Parietal lobe (tissue), 1 donor: ENCODE data around the gene ROBO4. TPM values are rescaled to one million over a fixed set of nuclear protein-coding genes. Genes with fewer than 3 reads are reported as not detected.

Source experiments
- total RNA-seq: library from RNA; depleted of rRNA; stranded (reverse); fragments of >200 nt; gene quantifications from one replicate; pipeline ENCODE4 v1.2.3, GENCODE V29; 2014

ROBO4 gene
- 3.1 TPM for total RNA-seq

DNA sequence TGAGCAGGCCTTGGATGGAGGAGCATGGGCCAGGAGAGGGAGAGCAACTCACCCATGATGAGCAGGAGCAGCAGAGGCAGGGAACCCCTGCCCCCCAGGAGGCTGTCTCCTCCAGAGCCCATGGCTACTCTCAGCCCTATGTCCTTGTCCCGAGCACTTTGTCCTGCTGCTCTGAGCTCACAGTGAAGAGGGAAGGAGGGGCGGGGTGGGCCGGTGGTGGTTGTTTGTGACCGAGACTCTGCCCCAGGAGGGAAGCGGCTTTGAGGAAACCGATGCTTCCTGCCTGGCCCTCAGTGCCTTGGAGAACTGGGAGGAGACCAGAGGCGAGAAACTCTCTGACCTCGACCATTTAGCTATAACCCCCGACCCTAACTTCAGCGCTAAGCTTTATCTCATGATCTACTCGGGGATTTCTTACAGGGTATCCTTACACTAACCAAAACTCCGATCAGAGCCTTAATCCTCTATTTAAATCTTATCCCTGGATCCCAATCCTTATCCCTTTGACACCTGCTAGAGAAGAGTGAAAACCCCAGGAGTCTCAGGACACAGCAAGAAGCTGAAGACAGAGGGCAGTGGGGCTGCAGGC, at the start of gene ROBO4:
ROBO4 (minus strand) TSS at position 192 of the 589 bp plus-strand sequence; CDS start at position 122, 70 bp downstream.

DNA sequence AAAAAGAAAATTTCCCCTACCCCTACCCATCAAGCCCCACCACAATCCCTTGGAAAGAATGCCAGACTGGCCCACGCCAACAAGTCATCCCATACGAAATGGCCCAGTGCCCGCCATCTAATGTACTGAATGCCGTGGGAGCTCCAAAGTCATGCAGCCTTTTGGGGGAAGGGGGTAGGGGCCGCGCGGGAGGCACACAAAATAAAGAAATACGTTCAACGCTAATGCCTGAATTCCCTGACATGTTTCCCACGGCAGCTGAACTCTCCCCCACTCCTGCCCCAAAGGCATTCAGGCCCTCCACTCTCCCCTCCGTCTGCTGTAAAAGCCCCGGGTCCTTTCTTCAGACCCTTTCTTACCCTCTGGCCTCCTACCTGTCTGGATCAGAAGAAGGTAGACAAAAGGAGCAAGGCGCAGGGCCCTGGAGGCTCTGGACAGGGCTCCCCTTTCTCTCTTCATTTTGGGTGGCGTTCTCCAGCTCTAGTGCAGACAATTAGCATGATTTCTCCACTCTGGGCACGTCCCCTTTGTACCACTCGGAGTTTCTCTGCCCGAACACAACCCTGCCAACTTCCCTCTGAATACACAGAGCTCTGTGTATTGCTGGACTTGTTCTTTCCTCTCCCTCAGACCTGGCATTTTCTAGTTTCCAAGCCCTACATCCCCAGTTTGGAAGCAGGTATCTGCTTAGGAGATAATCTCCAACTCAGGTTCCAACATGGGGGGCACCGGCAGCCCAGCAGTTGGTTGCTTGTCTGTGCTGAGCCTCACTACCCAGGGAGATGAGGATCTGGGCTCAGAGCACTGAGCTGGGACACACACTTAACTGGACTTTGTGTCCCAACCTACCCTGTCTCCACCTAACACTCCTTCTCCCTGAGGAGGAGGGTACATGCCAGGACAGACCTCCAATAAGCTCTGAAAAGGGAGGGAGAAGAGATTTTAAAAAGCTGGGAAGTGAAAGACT, 38.2 kb upstream of the ROBO4 start, which contains the start of gene HEPACAM:
HEPACAM (minus strand) TSS at position 500 of the 967 bp plus-strand sequence; CDS start at position 459, 41 bp downstream.

DNA sequence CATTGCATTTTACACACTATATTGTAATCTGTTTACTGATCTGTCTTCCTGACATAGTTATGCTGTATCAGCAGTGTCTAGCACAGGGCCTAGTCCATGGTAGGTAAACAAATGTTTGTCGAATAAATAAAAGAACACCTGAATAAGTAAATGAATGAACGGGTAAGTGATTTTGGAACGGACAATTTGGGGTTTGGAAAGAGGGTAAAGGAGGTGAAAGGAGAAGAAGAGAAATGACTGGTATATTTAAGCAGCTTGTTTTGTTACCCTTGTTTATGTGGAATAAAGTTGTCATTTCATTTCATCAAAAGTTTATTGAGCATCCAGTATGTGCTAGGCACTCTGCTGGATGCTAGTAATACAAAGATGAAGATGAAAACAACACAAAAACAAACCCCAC, 21.3 kb upstream of the ROBO4 start, which contains the start of gene HEPN1:
HEPN1 (plus strand) TSS at position 301 of the 400 bp plus-strand sequence.

DNA sequence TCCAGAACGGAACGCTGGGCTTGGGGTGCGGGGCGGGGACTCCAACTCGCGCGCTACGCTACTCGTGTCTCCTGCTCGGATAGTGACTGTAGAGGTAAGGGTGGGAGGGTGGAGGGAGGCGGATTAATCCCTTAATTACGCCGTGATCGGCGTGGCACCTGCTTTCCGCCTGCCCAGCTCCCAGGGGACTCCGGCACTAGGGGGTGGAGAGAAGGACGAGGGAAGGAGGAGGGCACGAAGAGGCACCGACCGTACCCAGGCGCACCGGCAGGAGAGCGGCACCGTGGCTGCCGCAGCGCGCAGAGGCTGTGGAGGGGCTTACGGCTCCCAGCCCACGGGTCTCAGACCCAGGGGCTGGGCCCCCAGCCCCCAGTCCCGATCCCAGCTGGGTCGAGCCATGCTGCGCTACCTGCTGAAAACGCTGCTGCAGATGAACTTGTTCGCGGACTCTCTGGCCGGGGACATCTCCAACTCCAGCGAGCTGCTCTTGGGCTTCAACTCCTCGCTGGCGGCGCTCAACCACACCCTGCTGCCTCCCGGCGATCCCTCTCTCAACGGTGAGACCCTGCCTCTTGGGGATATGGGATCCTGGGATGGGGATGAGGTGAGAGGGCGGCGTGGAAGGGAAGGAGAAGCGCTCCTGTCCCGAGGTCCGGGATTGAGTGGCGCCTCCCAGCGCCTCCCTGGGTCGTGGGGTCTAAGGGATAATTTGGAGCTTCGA, 32.3 kb downstream of the ROBO4 start, which contains the start of gene ROBO3:
ROBO3 (plus strand) TSS at position 252 of the 721 bp plus-strand sequence; CDS start at position 398, 146 bp downstream.

Other genes with a start within 250 kb of the ROBO4 start
- 4.7 TPM for gene SIAE, start 224.1 kb downstream of the ROBO4 start, total RNA-seq
- gene SPA17, start 224.0 kb downstream of the ROBO4 start, total RNA-seq: 3.8 TPM
- gene NRGN, start 157.9 kb downstream of the ROBO4 start, total RNA-seq: 1.9 TPM
- gene VSIG2, start 145.6 kb downstream of the ROBO4 start, total RNA-seq: not detected
- 4.4 TPM for gene ESAM, start 135.6 kb downstream of the ROBO4 start, total RNA-seq
- gene MSANTD2, start 97.5 kb downstream of the ROBO4 start, total RNA-seq: 32.9 TPM
- 7.8 TPM for gene ROBO3, start 32.4 kb downstream of the ROBO4 start, total RNA-seq
- gene HEPN1, start 21.4 kb upstream of the ROBO4 start, total RNA-seq: not detected
- gene HEPACAM, start 38.2 kb upstream of the ROBO4 start, total RNA-seq: 18.2 TPM
- gene CCDC15, start 56.3 kb upstream of the ROBO4 start, total RNA-seq: 3.8 TPM
- 1.9 TPM for gene SLC37A2, start 165.4 kb upstream of the ROBO4 start, total RNA-seq
- 25.0 TPM for gene TMEM218, start 213.8 kb upstream of the ROBO4 start, total RNA-seq